Measurements from ENCODE around the gene NPC2. TPM values are rescaled to one million over a fixed set of nuclear protein-coding genes. Genes with fewer than 3 reads are reported as not detected.

Gene NPC2
- total and polyA plus RNA-seq, 9 of the 15 experiments (the other 6 are each of a cell fraction or from before 2014, with no cell fraction given), result 16.6 to 74.1 (median 32.6) TPM

DNA sequence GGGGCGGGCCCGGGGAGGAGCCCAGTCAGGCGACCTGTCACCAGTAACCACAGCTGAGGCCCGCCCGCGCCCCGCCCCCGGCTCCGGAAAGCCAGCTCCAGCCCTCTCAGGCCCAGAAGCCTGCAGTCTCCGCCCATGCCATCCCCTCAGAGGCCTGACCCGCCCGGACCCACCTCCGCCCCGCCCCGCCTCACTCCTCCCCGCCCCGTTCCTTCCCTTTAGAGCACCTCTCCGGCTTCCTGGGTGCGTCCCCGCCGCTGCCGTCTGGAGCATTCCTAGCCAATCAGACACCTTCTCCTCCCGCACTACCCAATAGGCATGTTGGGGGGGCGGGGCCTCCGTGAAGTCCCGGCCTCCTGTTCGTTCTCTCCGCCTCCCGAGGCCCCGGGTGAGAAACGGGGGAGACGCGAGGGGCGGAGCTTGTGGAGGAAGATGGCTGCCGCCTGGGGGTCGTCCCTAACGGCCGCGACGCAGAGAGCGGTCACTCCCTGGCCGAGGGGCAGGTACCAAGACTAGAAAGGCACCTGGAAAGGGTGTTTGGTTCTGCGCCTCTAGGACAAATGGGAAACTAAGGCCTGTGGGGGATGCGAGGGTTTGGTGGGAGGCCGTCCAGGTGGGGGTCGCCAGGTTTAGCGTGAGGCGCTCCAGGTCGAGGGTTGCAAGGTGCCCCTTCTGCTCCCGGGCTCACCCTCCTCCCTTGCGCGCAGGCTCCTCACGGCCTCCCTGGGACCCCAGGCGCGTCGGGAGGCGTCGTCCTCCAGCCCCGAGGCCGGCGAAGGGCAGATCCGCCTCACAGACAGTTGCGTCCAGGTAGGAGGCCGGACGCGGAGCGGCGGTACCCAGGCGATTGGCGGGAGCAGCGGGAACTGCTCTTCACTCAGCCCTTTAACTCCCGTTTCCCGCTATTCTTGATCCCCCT is 497 bp upstream of the NPC2 start, which contains the start of gene ISCA2 (continued):
- no peak for TF ChIP-seq TSC22D4 (tag; IDR thresholded peaks at IDR 0.05)
- no peak for TF ChIP-seq MYC (IDR thresholded peaks at IDR 0.05; ENCODE audit: low read depth, low read length)
- TF ChIP-seq MYC (CRISPR knock-in tag; IDR thresholded peaks at IDR 0.05; ENCODE audit: borderline replicate concordance, low read depth), result no peak
- TF ChIP-seq FOXA3 (CRISPR knock-in tag; conservative IDR thresholded peaks at IDR 0.05 in 1 of 2, IDR thresholded peaks at IDR 0.05 in 1 of 2), result no peak
- peak; percentile 83 for TF ChIP-seq PHF8 (IDR thresholded peaks at IDR 0.05; ENCODE audit: borderline replicate concordance, low read length)
- no peak for TF ChIP-seq RBM15 (IDR thresholded peaks at IDR 0.05; ENCODE audit: insufficient read depth, low read length)
- TF ChIP-seq COPS2 (conservative IDR thresholded peaks at IDR 0.05), result no peak
- TF ChIP-seq ELF2 (CRISPR knock-in tag; IDR thresholded peaks at IDR 0.05), result no peak
- no peak for TF ChIP-seq EP400 (IDR thresholded peaks at IDR 0.05)
- TF ChIP-seq PHTF2 (CRISPR knock-in tag; IDR thresholded peaks at IDR 0.05), result no peak
- TF ChIP-seq ELF4 (CRISPR knock-in tag; IDR thresholded peaks at IDR 0.05), result no peak
- TF ChIP-seq, protein P1, sequence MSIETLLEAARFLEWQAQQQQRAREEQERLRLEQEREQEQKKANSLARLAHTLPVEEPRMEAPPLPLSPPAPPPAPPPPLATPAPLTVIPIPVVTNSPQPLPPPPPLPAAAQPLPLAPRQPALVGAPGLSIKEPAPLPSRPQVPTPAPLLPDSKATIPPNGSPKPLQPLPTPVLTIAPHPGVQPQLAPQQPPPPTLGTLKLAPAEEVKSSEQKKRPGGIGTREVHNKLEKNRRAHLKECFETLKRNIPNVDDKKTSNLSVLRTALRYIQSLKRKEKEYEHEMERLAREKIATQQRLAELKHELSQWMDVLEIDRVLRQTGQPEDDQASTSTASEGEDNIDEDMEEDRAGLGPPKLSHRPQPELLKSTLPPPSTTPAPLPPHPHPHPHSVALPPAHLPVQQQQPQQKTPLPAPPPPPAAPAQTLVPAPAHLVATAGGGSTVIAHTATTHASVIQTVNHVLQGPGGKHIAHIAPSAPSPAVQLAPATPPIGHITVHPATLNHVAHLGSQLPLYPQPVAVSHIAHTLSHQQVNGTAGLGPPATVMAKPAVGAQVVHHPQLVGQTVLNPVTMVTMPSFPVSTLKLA (conservative IDR thresholded peaks at IDR 0.05), result 0 out of 4 replicates have a peak, but pooled peaks of 1 of the 2 experiments have one; percentile 30
- TF ChIP-seq TCFL5 (CRISPR knock-in tag; conservative IDR thresholded peaks at IDR 0.05), result no peak
- TF ChIP-seq ZNF274 (IDR thresholded peaks at IDR 0.05; ENCODE audit: borderline replicate concordance, low read depth, low read length), result no peak
- TF ChIP-seq NR2C2 (CRISPR knock-in tag; IDR thresholded peaks at IDR 0.05), result no peak
- no peak; the same call in 1 of the 2 replicates for TF ChIP-seq NR2C2 (tag; IDR thresholded peaks at IDR 0.05)
- TF ChIP-seq, protein P2, sequence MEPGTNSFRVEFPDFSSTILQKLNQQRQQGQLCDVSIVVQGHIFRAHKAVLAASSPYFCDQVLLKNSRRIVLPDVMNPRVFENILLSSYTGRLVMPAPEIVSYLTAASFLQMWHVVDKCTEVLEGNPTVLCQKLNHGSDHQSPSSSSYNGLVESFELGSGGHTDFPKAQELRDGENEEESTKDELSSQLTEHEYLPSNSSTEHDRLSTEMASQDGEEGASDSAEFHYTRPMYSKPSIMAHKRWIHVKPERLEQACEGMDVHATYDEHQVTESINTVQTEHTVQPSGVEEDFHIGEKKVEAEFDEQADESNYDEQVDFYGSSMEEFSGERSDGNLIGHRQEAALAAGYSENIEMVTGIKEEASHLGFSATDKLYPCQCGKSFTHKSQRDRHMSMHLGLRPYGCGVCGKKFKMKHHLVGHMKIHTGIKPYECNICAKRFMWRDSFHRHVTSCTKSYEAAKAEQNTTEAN (CRISPR knock-in tag; IDR thresholded peaks at IDR 0.05), result no peak
- no peak for TF ChIP-seq GATA2 (CRISPR knock-in tag; IDR thresholded peaks at IDR 0.05)
- TF ChIP-seq FOSL1 (tag; conservative IDR thresholded peaks at IDR 0.05), result no peak
- TF ChIP-seq, protein P3, sequence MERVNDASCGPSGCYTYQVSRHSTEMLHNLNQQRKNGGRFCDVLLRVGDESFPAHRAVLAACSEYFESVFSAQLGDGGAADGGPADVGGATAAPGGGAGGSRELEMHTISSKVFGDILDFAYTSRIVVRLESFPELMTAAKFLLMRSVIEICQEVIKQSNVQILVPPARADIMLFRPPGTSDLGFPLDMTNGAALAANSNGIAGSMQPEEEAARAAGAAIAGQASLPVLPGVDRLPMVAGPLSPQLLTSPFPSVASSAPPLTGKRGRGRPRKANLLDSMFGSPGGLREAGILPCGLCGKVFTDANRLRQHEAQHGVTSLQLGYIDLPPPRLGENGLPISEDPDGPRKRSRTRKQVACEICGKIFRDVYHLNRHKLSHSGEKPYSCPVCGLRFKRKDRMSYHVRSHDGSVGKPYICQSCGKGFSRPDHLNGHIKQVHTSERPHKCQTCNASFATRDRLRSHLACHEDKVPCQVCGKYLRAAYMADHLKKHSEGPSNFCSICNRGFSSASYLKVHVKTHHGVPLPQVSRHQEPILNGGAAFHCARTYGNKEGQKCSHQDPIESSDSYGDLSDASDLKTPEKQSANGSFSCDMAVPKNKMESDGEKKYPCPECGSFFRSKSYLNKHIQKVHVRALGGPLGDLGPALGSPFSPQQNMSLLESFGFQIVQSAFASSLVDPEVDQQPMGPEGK (CRISPR knock-in tag; IDR thresholded peaks at IDR 0.05; ENCODE audit: borderline replicate concordance), result no peak
- no peak for TF ChIP-seq ZNF197 (CRISPR knock-in tag; IDR thresholded peaks at IDR 0.05; ENCODE audit: low read depth)
- TF ChIP-seq, protein P4, sequence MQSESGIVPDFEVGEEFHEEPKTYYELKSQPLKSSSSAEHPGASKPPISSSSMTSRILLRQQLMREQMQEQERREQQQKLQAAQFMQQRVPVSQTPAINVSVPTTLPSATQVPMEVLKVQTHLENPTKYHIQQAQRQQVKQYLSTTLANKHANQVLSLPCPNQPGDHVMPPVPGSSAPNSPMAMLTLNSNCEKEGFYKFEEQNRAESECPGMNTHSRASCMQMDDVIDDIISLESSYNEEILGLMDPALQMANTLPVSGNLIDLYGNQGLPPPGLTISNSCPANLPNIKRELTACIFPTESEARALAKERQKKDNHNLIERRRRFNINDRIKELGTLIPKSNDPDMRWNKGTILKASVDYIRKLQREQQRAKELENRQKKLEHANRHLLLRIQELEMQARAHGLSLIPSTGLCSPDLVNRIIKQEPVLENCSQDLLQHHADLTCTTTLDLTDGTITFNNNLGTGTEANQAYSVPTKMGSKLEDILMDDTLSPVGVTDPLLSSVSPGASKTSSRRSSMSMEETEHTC (IDR thresholded peaks at IDR 0.05), result no peak

All from K562 (cell line).